Keratinocyte (primary cell): ENCODE measurements around the gene ABCC4. TPM values are rescaled to one million over a fixed set of nuclear protein-coding genes. Genes with fewer than 3 reads are reported as not detected.

Experiments
- DNase-seq: peaks from one replicate; pipeline ENCODE4 v3.0.0-alpha.2; 2011; ENCODE audit warnings: low read depth, missing footprints, low spot score
- FAIRE-seq: peaks from 2 replicates; lab custom pipeline; 2011; peaks lifted over from hg19 to GRCh38; lab: Jason Lieb, UNC
- H2AFZ ChIP-seq: 2 replicates; pipeline ENCODE4 v1.6.0; 2012; ENCODE audit warnings: low read length, control low read depth, inconsistent platforms; ENCODE audit not compliant: control insufficient read depth
- H3K27ac ChIP-seq: 2 replicates; pipeline ENCODE4 v1.5.1; 2011; ENCODE audit warnings: low read length; ENCODE audit not compliant: control insufficient read depth, insufficient read depth
- H3K27me3 ChIP-seq: 3 replicates; pipeline ENCODE4 v1.6.0; 2011; ENCODE audit warnings: low read length; ENCODE audit not compliant: control insufficient read depth, insufficient read depth; ENCODE audit errors: extremely low read depth
- H3K36me3 ChIP-seq, 2 experiments: 2 replicates in 1 of 2; 3 replicates in 1 of 2; pipeline ENCODE4 v1.5.1; 2011; ENCODE audit warnings: low read length in 2 of 2, mild to moderate bottlenecking in 1 of 2; ENCODE audit not compliant: control insufficient read depth in 2 of 2, insufficient read depth in 2 of 2; ENCODE audit errors: extremely low read depth in 1 of 2
- H3K4me1 ChIP-seq: 3 replicates; pipeline ENCODE4 v1.5.1; 2011; ENCODE audit warnings: low read length; ENCODE audit not compliant: control insufficient read depth, insufficient read depth; ENCODE audit errors: extremely low read depth
- H3K4me2 ChIP-seq: 3 replicates; pipeline ENCODE4 v1.6.0; 2011; ENCODE audit warnings: low read depth, low read length; ENCODE audit not compliant: control insufficient read depth, insufficient read depth; ENCODE audit errors: extremely low read depth
- H3K4me3 ChIP-seq, 3 experiments: fragments of 200-600 bp in 1 of 3; sonication (generic) in 1 of 3; 2 replicates in 2 of 3; 3 replicates in 1 of 3; pipeline ENCODE4 v1.5.1; 2011 to 2016; ENCODE audit warnings: low read length in 3 of 3, mild to moderate bottlenecking in 3 of 3, control low read depth in 2 of 3, inconsistent platforms in 1 of 3, low read depth in 1 of 3, mixed read lengths in 1 of 3, mixed run types in 1 of 3, moderate library complexity in 1 of 3; ENCODE audit not compliant: control insufficient read depth in 2 of 3, insufficient read depth in 2 of 3; ENCODE audit errors: extremely low read depth in 1 of 3
- H3K79me2 ChIP-seq: 2 replicates; pipeline ENCODE4 v1.6.0; 2012; ENCODE audit warnings: low read length; ENCODE audit not compliant: control insufficient read depth, insufficient read depth
- H3K9ac ChIP-seq: 3 replicates; pipeline ENCODE4 v1.6.0; 2011; ENCODE audit warnings: low read length; ENCODE audit not compliant: control insufficient read depth, insufficient read depth; ENCODE audit errors: extremely low read depth
- H3K9me1 ChIP-seq: 3 replicates; pipeline ENCODE4 v1.6.0; 2011; ENCODE audit warnings: low read length; ENCODE audit not compliant: control insufficient read depth, insufficient read depth; ENCODE audit errors: extremely low read depth
- H3K9me3 ChIP-seq: 2 replicates; pipeline ENCODE4 v1.5.1; 2012; ENCODE audit warnings: low read depth, low read length; ENCODE audit not compliant: control insufficient read depth
- H4K20me1 ChIP-seq: 3 replicates; pipeline ENCODE4 v1.6.0; 2011; ENCODE audit warnings: low read length; ENCODE audit not compliant: control insufficient read depth, insufficient read depth; ENCODE audit errors: extremely low read depth
- CTCF ChIP-seq, 3 experiments: IDR thresholded peaks in 1 of 3; conservative IDR thresholded peaks in 1 of 3; optimal IDR thresholded peaks in 1 of 3; 2 replicates in 2 of 3; 3 replicates in 1 of 3; pipeline versions ENCODE3 to v1.5.1; 2011; ENCODE audit warnings: low read length in 3 of 3, mild to moderate bottlenecking in 3 of 3, moderate library complexity in 2 of 3, control low read depth in 1 of 3, inconsistent platforms in 1 of 3; ENCODE audit not compliant: insufficient read depth in 2 of 3; ENCODE audit errors: extremely low read depth in 1 of 3
- EZH2 ChIP-seq: IDR thresholded peaks from one replicate; pipeline ENCODE4 v1.6.1; 2012; ENCODE audit warnings: inconsistent platforms, mild to moderate bottlenecking, low read length, moderate library complexity
- dilution Hi-C: fragments of 300-500 bp; cut with MboI; formaldehyde crosslinking; loops from one replicate; pipeline ENCODE4 v1.7.0; 2020; ENCODE audit warnings: low sequenced_read_pairs; ENCODE audit not compliant: extremely low pct_ligation_motif_present
- polyA plus RNA-seq, 5 experiments: library from polyadenylated mRNA; depleted of rRNA in 3 of 5; stranded (reverse) in 3 of 5; stranded (forward) in 1 of 5; unstranded in 1 of 5; fragments of >200 nt; gene quantifications; 1 replicate in 1 of 5; 2 replicates in 3 of 5; 3 replicates in 1 of 5; pipeline versions ENCODE4 v1.2.1 to v1.2.3, GENCODE V29; 2011 to 2012; ENCODE audit warnings: missing spikeins in 2 of 5, low read depth in 1 of 5, low replicate concordance in 1 of 5

Gene ABCC4
- polyA plus RNA-seq, 1 donor (not counting 4 experiments of a cell fraction or from before 2014, with no cell fraction given): 13.8 TPM

DNA sequence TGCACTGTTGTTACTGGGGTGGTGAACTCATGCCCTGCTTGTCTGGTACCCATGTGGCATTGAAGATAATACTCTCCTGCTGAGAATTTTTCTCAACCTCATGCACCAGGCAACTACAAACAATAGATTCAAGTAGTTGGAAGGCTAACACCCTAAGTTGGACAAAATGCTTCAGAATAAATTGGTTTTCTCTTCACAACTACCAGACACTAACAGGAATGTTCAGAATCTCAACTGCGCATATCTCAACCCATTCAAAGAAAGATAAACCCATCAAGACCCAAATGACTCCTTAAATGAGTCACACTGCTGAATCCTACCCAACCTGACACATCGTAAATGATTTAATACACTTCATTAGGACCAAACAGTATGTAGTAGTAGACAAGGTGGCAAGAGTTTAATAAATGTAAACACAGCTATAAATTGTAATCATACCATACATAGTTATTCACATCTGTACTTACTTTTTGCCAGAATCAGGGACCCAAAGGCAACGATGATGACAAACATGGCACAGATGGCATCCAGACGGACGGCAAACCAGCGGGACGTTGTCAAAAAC is 227.4 kb downstream of the ABCC4 start:
- FAIRE-seq: no peak
- no peak overlapping the region for H3K9ac ChIP-seq

GRCh38 chr13:95067303-95067702 is 233.9 kb downstream of the ABCC4 start:
- dilution Hi-C loops: no loop called here
- no peak overlapping the region for H2AFZ ChIP-seq

More for the DNA sequence above, 227.4 kb downstream of the ABCC4 start:
- dilution Hi-C loops: no loop called here
- H4K20me1 ChIP-seq: no peaks in the 10 kb centered on the region
- H3K4me1 ChIP-seq: no peaks in the 10 kb centered on the region
- no peaks in the 10 kb centered on the region for H3K9me3 ChIP-seq
- H3K27ac ChIP-seq: no peak overlapping the region
- no peak overlapping the region for H3K4me2 ChIP-seq
- no peak for TF ChIP-seq CTCF (optimal IDR thresholded peaks at IDR 0.05 in 1 of 3, IDR thresholded peaks at IDR 0.05 in 1 of 3, conservative IDR thresholded peaks at IDR 0.05 in 1 of 3; ENCODE audit: extremely low read depth in 1 of 3, insufficient read depth in 2 of 3, low read length in 3 of 3)
- TF ChIP-seq EZH2: no peak
- H3K27me3 ChIP-seq: no peaks in the 10 kb centered on the region
- H3K36me3 ChIP-seq: peaks cover 0 to 5% of the 10 kb centered on the region in 2 experiments
- no peak overlapping the region for H3K4me3 ChIP-seq
- H3K9me1 ChIP-seq: no peaks in the 10 kb centered on the region
- H3K79me2 ChIP-seq: no peaks in the 10 kb centered on the region
- no peak for DNase-seq
- H2AFZ ChIP-seq: no peak overlapping the region

More at GRCh38 chr13:95067303-95067702, 233.9 kb downstream of the ABCC4 start:
- Histone ChIP-seq H3K9me3 (no peaks in the 10 kb centered on the region), H3K27ac (no peak overlapping the region), H3K4me2 (no peak overlapping the region), H3K79me2 (no peaks in the 10 kb centered on the region), H3K9me1 (no peaks in the 10 kb centered on the region), H3K27me3 (no peaks in the 10 kb centered on the region), H3K36me3 (peaks cover 0 to 5% of the 10 kb centered on the region in 2 experiments), H3K9ac (no peak overlapping the region), H3K4me1 (no peaks in the 10 kb centered on the region), H4K20me1 (no peaks in the 10 kb centered on the region), H3K4me3 (no peak overlapping the region)
- FAIRE-seq (no peak), DNase-seq (no peak)
- TF ChIP-seq CTCF (optimal IDR thresholded peaks at IDR 0.05 in 1 of 3, IDR thresholded peaks at IDR 0.05 in 1 of 3, conservative IDR thresholded peaks at IDR 0.05 in 1 of 3; ENCODE audit: extremely low read depth in 1 of 3, insufficient read depth in 2 of 3, low read length in 3 of 3) (no peak), EZH2 (no peak)
